Measurements from ENCODE around the gene GHR. TPM values are rescaled to one million over a fixed set of nuclear protein-coding genes. Genes with fewer than 3 reads are reported as not detected.

The GHR gene
- total RNA-seq (ENCODE audit: low replicate concordance) = 2.0 and 4.4 TPM in 2 replicates

GRCh38 chr5:42423285-42424165 lies at the start of gene GHR:
Gene GHR (plus strand): TSS chr5:42423439. CDS start chr5:42565875, 142,436 bp downstream.

DNA sequence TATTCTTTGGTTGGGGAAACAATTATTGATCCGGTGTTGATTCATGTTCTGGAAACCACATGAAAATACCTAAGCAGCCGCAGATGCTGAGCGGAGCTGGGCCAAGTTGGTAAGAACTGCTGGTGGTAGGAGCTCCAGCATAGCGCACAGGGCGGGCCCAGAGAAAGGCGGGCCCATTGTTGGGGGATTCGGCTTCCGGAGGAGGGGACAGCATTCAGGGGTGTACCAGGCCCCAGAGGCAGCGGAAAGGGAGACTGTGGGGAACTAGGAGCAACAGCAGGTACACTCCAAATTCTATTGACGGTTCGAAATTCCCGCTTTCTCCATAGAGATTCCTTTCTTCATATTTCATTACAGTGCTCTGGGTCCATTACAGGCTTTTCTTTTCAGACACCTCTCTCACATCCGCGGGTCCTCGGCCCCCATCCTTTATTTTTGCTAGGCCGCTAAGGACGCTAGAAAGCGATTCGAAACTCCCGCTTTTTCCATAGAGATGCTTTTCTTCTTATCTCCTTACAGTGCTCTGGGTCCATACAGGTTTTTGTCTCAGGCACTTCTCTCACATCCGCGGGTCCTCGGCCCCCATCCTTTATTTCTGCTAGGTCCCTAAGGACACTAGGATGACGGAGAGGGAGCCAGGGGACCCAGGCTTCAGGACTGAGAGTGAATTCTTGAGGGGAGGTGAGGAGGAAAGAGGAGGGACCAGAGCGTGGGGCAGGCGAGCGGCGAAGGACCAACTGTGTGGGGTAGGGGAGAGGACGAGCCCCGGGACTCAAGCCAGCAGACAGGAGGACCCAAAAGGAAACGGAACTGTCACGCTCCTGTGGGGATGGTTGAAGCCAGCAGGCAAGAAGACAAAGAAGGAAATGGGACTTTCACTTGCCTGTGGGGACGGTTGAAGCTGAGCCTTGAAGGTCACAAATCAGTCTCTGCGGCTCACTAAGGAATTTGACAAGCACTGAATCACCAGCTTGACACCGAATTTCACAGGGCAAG lies 333.7 kb downstream of the GHR start, which contains the start of gene CCDC152:
CCDC152 (plus strand) TSS at position 213 of the 996 bp plus-strand sequence. CDS start 2,304 bp downstream, outside the sequence.

All from smooth muscle cell of the coronary artery (primary cell).